Measurements from ENCODE around the gene FOXP2. TPM values are rescaled to one million over a fixed set of nuclear protein-coding genes. Genes with fewer than 3 reads are reported as not detected.

FOXP2 gene
- total RNA-seq, 1 donor from 2014 or later = not detected

DNA sequence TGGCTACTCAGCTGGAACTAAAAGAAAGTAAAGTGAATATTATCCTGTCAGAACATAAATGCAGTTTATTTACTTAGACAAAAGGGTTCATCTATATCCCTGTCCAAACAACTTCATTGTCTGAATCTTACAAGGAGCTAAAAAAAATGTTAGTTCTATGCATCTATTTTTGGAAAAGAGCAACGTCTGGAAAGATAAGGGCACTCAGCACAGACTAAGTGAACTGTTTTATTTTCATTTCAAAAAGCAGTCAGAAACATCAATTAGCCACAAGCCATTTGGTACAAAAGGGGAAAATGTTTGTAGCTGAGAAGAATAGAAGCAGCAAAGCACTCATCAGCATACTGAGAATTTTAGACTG, 245.5 kb downstream of the FOXP2 start:
- intact Hi-C loops (cut with micrococcal nuclease) = loop anchor here (10.0 kb wide), 1 partner anchor 575 kb away; no protein-coding TSS in a partner anchor
- DNase-seq (ENCODE audit: low spot score) = no peak
- Mint-ChIP-seq H3K4me3 (no peak overlapping the region), H3K9me3 (no peaks in the 10 kb centered on the region), H3K36me3 (ENCODE audit: low read depth) (no peaks in the 10 kb centered on the region), H3K4me1 (ENCODE audit: low read depth) (no peaks in the 10 kb centered on the region), H3K27ac (no peak overlapping the region), H3K27me3 (ENCODE audit: insufficient read depth) (no peaks in the 10 kb centered on the region)

DNA sequence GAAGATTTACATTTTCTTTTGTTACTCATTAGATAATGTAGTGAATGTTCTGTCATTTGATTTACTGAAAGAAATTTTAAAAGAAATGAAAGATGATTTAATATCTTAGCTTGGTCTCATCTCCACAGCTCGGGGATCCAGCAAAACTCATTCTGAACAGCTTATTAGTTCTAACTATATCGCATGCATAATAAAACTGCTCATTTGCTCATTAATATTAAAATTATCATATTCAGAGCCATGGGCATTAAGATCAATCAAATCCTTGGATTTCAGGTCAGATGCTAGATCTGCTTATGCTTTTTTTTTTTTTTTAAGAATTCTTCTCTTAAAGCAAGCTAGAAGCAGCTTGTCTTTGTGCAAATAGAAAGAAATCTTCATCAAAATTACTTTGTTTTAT, 246.1 kb downstream of the FOXP2 start:
- peaks cover 1% of the 10 kb centered on the region for H3K27me3 Mint-ChIP-seq (ENCODE audit: insufficient read depth)
- no peak overlapping the region for H3K27ac Mint-ChIP-seq
- H3K9me3 Mint-ChIP-seq = no peaks in the 10 kb centered on the region
- H3K36me3 Mint-ChIP-seq (ENCODE audit: low read depth) = no peaks in the 10 kb centered on the region
- no peaks in the 10 kb centered on the region for H3K4me1 Mint-ChIP-seq (ENCODE audit: low read depth)
- no peak for DNase-seq (ENCODE audit: low spot score)
- intact Hi-C loops (cut with micrococcal nuclease) = loop anchor here (10.0 kb wide), 1 partner anchor 576 kb away; no protein-coding TSS in a partner anchor
- no peak overlapping the region for H3K4me3 Mint-ChIP-seq

DNA sequence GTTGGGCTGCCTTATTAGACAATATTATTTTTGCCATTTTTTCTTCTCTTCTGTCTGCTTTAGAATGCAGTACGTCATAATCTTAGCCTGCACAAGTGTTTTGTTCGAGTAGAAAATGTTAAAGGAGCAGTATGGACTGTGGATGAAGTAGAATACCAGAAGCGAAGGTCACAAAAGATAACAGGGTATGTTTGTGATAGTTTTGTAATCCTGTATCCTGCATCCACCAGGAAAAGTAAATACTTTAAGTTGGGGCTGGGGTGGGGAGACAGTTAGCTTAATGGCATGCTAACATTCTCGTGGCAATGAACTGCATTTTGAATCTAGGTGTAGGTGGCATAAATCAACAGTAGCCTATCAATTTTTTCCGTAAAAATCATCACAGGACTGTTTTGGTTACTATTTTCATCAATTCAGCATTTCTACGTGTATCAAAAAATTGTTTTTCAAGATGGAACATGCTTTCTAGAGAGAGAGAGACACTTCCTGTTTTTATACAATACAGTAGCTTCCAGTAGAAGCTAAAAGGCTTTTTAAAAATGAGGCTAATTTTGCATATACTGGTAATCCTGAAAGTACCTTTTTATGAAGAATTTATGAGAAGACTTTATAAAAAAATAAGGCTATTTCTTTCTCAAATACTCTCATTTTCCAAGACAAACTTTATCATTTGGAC, 247.5 kb downstream of the FOXP2 start:
- H3K9me3 Mint-ChIP-seq = no peaks in the 10 kb centered on the region
- intact Hi-C loops (cut with micrococcal nuclease) = loop anchor here (10.0 kb wide), 1 partner anchor 577 kb away; no protein-coding TSS in a partner anchor
- H3K4me1 Mint-ChIP-seq (ENCODE audit: low read depth) = no peaks in the 10 kb centered on the region
- no peak overlapping the region for H3K27ac Mint-ChIP-seq
- no peaks in the 10 kb centered on the region for H3K36me3 Mint-ChIP-seq (ENCODE audit: low read depth)
- no peak overlapping the region for H3K4me3 Mint-ChIP-seq
- DNase-seq (ENCODE audit: low spot score) = no peak
- peaks cover 1% of the 10 kb centered on the region for H3K27me3 Mint-ChIP-seq (ENCODE audit: insufficient read depth)

DNA sequence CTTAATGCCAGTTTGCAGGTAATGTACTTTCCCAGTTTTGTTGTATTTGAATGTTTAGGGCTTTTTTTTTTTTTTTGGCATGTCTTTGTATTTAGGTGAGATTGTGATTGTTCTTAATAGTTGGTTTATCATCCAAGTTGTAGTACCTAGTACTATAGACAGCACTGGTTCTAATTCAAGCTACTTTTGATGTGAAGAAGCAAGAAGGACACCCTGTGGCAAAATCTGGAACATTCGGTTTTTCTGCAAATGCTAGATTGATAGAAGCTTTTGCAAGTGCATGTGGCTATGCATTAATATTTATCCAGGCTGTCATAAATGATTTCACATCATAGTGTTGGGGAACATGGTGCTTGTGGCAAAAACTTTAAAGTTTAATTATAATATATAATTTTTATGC, 248.9 kb downstream of the FOXP2 start:
- intact Hi-C loops (cut with micrococcal nuclease) = loop anchor here (10.0 kb wide), 1 partner anchor 579 kb away; no protein-coding TSS in a partner anchor
- H3K27ac Mint-ChIP-seq = no peak overlapping the region
- DNase-seq (ENCODE audit: low spot score) = no peak
- no peaks in the 10 kb centered on the region for H3K9me3 Mint-ChIP-seq
- H3K4me3 Mint-ChIP-seq = no peak overlapping the region
- no peaks in the 10 kb centered on the region for H3K36me3 Mint-ChIP-seq (ENCODE audit: low read depth)
- H3K4me1 Mint-ChIP-seq (ENCODE audit: low read depth) = no peaks in the 10 kb centered on the region
- peaks cover 1% of the 10 kb centered on the region for H3K27me3 Mint-ChIP-seq (ENCODE audit: insufficient read depth)

DNA sequence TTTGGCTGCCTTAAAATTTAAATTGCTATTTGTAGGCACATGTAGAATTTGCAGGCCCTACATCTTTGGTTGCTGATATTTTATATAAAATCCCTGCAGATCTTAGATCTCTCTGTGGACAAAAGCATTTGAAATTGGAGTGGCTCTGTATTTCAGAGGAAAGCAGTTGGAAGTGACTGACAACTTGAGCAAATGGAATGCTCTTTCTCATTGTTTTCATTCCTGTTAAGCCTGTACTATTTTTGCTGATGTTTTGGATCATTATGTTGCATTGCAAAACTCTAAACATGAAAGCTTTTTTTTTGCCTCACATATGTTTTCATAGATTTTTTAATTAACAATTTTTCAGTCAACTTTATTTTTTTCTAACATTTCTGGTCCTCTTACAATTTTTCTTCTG, 256.1 kb downstream of the FOXP2 start:
- Mint-ChIP-seq H3K27me3 (ENCODE audit: insufficient read depth) (peaks cover 1% of the 10 kb centered on the region), H3K36me3 (ENCODE audit: low read depth) (no peaks in the 10 kb centered on the region), H3K27ac (no peak overlapping the region), H3K4me1 (ENCODE audit: low read depth) (no peaks in the 10 kb centered on the region), H3K9me3 (no peaks in the 10 kb centered on the region), H3K4me3 (no peak overlapping the region)
- no peak for DNase-seq (ENCODE audit: low spot score)
- intact Hi-C loops (cut with micrococcal nuclease) = no loop called here

DNA sequence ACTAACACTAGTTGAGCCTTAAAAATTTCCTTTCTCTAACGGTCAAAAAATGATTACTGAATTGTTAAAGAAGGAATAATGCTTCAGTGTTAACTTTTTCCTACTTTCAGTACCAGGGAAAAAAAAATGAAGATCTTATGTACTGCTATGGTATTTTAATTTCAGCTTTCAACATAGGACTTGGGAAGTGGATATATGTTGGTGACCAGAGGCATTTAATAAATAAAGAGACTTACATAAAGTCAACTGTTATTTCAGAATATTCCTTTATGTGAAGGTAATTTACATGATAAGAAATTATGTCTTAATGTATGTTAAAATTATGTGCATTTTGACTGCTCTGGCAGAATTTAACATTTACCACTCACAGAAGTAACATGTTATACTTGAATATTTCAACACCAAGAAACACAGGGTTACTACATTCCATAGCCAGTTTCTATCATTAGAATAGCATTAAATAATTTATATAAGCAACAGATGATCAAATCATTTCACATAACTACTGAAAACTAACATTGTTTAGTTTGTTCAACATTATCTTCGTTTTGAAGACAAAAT, 257.0 kb downstream of the FOXP2 start:
- Mint-ChIP-seq H3K4me1 (ENCODE audit: low read depth) (no peaks in the 10 kb centered on the region), H3K27me3 (ENCODE audit: insufficient read depth) (peaks cover 1% of the 10 kb centered on the region), H3K36me3 (ENCODE audit: low read depth) (no peaks in the 10 kb centered on the region), H3K27ac (no peak overlapping the region), H3K9me3 (no peaks in the 10 kb centered on the region), H3K4me3 (no peak overlapping the region)
- DNase-seq (ENCODE audit: low spot score) = no peak
- intact Hi-C loops (cut with micrococcal nuclease) = no loop called here

DNA sequence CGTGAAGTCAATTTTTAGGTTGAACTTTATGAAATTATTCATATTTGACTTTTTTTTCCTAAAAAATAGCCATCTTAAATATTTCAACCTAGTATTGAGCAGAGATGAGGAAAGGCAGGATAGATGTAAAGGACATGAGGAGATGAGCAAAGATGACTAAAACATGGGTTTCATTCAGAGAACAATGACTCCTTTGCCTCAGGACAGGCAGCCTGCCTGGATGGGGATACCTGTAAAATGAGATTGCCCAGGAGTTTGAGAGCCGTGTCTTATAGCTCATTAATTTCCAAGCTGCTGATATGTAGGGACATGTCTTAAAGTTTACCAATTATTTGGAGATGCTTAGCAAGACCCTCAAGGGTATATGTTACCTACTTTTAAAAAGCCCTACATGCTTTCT, 263.5 kb downstream of the FOXP2 start:
- Mint-ChIP-seq H3K27me3 (ENCODE audit: insufficient read depth) (peaks cover 1% of the 10 kb centered on the region), H3K9me3 (no peaks in the 10 kb centered on the region), H3K27ac (no peak overlapping the region), H3K4me3 (no peak overlapping the region), H3K4me1 (ENCODE audit: low read depth) (no peaks in the 10 kb centered on the region), H3K36me3 (ENCODE audit: low read depth) (no peaks in the 10 kb centered on the region)
- intact Hi-C loops (cut with micrococcal nuclease) = no loop called here
- DNase-seq (ENCODE audit: low spot score) = no peak

DNA sequence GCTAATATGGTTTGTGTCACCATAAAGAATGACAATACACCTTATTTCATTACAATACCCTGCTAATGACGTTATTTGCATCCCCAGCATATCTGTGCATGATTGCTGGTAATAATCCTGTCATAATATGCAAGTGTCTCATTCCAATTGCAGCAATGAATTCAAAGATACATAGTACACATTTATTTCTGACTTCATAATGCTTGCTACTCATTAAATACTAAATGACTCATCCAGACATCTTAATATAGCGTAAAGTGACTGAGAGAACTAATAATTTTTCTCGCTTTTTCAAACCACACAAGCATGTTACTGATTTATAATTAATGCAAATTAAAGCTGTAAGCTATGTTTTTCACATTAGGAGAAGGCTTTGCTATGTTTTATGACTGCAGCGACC, 272.6 kb downstream of the FOXP2 start:
- Mint-ChIP-seq H3K4me3 (no peak overlapping the region), H3K9me3 (no peaks in the 10 kb centered on the region), H3K27me3 (ENCODE audit: insufficient read depth) (no peaks in the 10 kb centered on the region), H3K27ac (no peak overlapping the region), H3K36me3 (ENCODE audit: low read depth) (no peaks in the 10 kb centered on the region), H3K4me1 (ENCODE audit: low read depth) (no peaks in the 10 kb centered on the region)
- DNase-seq (ENCODE audit: low spot score) = no peak
- intact Hi-C loops (cut with micrococcal nuclease) = no loop called here

DNA sequence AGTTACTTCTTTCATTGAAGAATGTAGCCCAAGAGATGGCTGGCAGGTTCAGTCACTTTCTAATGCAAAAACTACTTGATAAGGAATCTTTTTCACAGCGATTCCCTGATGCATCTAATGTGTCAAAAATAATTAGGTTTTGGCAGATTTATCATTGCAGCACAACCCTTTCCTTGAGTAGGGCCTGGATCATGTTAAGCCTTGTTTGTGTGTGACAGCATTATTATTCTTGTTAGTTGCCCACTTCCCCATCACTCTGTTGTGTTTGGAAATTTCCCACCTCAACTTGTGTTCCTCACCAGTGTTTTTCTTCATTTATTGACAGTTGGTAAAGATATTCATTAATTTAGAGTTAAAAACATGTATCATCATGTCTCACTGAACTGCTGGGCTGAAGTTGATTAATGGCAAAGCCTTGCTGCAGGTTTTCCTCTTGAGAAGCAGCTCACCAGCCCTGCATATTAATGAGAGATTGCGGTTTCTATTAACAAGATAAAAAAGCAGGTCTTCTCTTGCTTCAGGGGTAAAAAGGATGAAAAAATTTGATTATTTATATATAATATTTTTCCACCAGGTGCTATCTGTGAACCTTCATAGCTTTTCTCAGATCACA, 273.9 kb downstream of the FOXP2 start:
- Mint-ChIP-seq H3K27ac (no peak overlapping the region), H3K9me3 (no peaks in the 10 kb centered on the region), H3K27me3 (ENCODE audit: insufficient read depth) (no peaks in the 10 kb centered on the region), H3K4me1 (ENCODE audit: low read depth) (no peaks in the 10 kb centered on the region), H3K36me3 (ENCODE audit: low read depth) (no peaks in the 10 kb centered on the region), H3K4me3 (no peak overlapping the region)
- DNase-seq (ENCODE audit: low spot score) = no peak
- intact Hi-C loops (cut with micrococcal nuclease) = no loop called here

DNA sequence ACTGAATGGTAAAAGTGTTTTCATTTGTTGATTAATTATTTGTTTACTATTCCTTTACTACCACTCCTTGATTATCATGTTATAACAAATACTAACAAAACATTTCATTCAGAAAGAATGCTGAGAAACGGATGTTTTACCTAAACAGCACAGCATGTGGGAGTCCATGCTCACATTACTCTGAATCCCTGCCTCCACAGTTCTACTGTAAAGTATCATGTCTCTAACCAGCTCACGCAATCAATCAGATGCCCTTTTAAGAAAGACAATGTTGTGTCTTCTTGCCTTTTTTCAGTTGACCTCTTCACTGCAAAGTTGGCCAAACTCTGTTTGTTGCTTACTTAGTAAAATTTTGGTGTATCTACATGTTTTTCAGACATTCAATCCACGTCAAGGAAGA, 274.8 kb downstream of the FOXP2 start:
- no peaks in the 10 kb centered on the region for H3K36me3 Mint-ChIP-seq (ENCODE audit: low read depth)
- DNase-seq (ENCODE audit: low spot score) = no peak
- intact Hi-C loops (cut with micrococcal nuclease) = no loop called here
- no peaks in the 10 kb centered on the region for H3K4me1 Mint-ChIP-seq (ENCODE audit: low read depth)
- no peak overlapping the region for H3K27ac Mint-ChIP-seq
- no peaks in the 10 kb centered on the region for H3K9me3 Mint-ChIP-seq
- H3K4me3 Mint-ChIP-seq = no peak overlapping the region
- H3K27me3 Mint-ChIP-seq (ENCODE audit: insufficient read depth) = no peaks in the 10 kb centered on the region

DNA sequence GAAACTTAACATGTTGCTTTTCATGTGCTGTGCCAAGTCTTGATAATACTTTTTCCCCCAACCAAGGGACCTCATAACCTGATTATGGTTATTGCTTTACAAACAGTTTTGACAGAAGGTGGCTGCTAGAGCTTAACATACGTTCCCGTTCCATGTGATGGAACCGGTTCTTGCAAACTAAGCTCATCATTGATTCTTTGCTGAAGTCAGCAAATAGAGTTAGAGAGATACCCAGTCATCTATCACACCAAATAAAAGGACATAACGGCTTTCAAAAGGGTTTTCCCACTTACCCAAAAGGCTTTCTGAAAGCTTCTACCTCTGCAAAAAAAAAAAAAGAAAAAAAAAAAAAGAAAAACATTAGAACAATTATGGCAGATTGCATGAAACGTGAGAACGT, 277.0 kb downstream of the FOXP2 start:
- Mint-ChIP-seq H3K9me3 (no peaks in the 10 kb centered on the region), H3K27me3 (ENCODE audit: insufficient read depth) (no peaks in the 10 kb centered on the region), H3K4me1 (ENCODE audit: low read depth) (no peaks in the 10 kb centered on the region), H3K27ac (no peak overlapping the region), H3K36me3 (ENCODE audit: low read depth) (no peaks in the 10 kb centered on the region), H3K4me3 (no peak overlapping the region)
- intact Hi-C loops (cut with micrococcal nuclease) = no loop called here
- DNase-seq (ENCODE audit: low spot score) = no peak

DNA sequence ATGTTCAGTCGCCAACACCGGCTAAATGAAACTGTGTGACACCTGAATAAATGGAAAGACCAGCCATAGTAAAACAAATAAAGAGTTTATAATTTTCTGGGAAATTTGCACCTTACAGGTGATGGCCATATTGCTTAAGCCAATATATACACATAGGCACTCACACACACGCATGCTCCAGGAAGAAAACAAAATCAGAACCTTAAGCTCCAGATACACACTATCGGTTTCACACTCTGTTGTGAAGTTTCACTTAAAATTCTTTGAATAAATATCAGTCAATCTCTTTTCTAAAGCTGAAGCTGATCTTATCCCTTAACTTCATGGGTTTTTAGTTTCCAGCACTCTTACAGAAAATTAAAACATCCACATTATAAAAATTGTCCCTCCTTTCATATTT, 280.6 kb downstream of the FOXP2 start:
- Mint-ChIP-seq H3K4me3 (no peak overlapping the region), H3K4me1 (ENCODE audit: low read depth) (no peaks in the 10 kb centered on the region), H3K9me3 (no peaks in the 10 kb centered on the region), H3K27me3 (ENCODE audit: insufficient read depth) (no peaks in the 10 kb centered on the region), H3K27ac (no peak overlapping the region), H3K36me3 (ENCODE audit: low read depth) (no peaks in the 10 kb centered on the region)
- intact Hi-C loops (cut with micrococcal nuclease) = no loop called here
- DNase-seq (ENCODE audit: low spot score) = no peak

DNA sequence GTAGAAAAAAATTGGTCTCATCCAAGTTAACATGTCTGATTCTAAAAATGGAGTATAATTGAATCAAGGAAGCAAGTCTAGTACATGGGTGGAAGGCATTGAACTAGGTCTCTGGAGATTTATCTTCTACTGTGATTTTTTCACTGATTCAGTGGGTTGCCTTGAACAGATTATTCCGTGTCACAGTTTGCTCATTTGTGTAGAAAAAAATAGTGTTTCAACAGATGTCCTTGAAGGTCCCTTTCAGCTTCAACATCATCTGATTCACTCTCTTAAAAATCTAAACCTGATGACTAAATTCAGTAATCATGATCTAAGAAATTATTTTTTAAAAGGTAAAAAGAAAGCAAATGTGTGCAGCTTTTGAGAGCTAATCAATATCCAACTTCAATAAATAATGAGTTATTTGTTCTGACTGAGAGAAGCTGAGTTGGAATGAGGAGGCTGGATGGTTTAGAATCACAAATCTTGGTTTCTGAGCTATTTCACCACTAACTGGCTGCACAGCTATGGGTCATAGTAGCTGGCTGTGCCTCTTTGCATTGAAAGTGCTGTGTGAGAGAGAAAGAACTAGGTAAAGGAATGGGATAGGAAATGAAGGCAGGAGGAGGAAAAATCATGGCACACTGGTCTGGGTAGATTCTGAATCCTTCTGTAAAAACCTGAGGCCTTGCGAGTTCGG, 285.8 kb downstream of the FOXP2 start:
- no peaks in the 10 kb centered on the region for H3K9me3 Mint-ChIP-seq
- no peak for DNase-seq (ENCODE audit: low spot score)
- no peaks in the 10 kb centered on the region for H3K4me1 Mint-ChIP-seq (ENCODE audit: low read depth)
- intact Hi-C loops (cut with micrococcal nuclease) = no loop called here
- H3K36me3 Mint-ChIP-seq (ENCODE audit: low read depth) = no peaks in the 10 kb centered on the region
- H3K27me3 Mint-ChIP-seq (ENCODE audit: insufficient read depth) = no peaks in the 10 kb centered on the region
- H3K27ac Mint-ChIP-seq = no peak overlapping the region
- no peak overlapping the region for H3K4me3 Mint-ChIP-seq
